NCI-H510A (cell line): ENCODE results near the gene MAP3K15.

Experiments
- DNase-seq: peaks from one replicate; lab custom pipeline; 2025; lab: John Stamatoyannopoulos, UW

MAP3K15 gene

GRCh38 chrX:19389227-19389845 is 126.0 kb downstream of the MAP3K15 start:
- no peak for DNase-seq

- no peak for DNase-seq
These were observed 126.6 kb downstream of the MAP3K15 start for GRCh38 chrX:19388741-19389140.

- peak; percentile 5 for DNase-seq
These were observed 127.1 kb downstream of the MAP3K15 start for GRCh38 chrX:19388064-19388679.

GRCh38 chrX:19386679-19387078 is 128.6 kb downstream of the MAP3K15 start:
- DNase-seq, result no peak

- DNase-seq, result no peak
These were observed 132.7 kb downstream of the MAP3K15 start for GRCh38 chrX:19382555-19383145.

GRCh38 chrX:19381326-19381725 is 134.0 kb downstream of the MAP3K15 start:
- DNase-seq, result no peak

- DNase-seq, result no peak
These were observed 137.5 kb downstream of the MAP3K15 start for GRCh38 chrX:19377799-19378198.

- no peak for DNase-seq
These were observed 139.8 kb downstream of the MAP3K15 start for GRCh38 chrX:19375546-19375945.

GRCh38 chrX:19373351-19373891 is 141.9 kb downstream of the MAP3K15 start:
- DNase-seq, result no peak

- DNase-seq, result no peak
These were observed 142.6 kb downstream of the MAP3K15 start for GRCh38 chrX:19372547-19373331.

- DNase-seq, result peak; percentile 19
These were observed 143.2 kb downstream of the MAP3K15 start for GRCh38 chrX:19372170-19372546.

- DNase-seq, result no peak
These were observed 145.2 kb downstream of the MAP3K15 start for GRCh38 chrX:19370061-19370460.

- DNase-seq, result no peak
These were observed 146.7 kb downstream of the MAP3K15 start for GRCh38 chrX:19368576-19368975.

GRCh38 chrX:19361701-19362100 is 153.6 kb downstream of the MAP3K15 start:
- DNase-seq, result no peak

- DNase-seq, result no peak
These were observed 154.4 kb downstream of the MAP3K15 start for GRCh38 chrX:19360903-19361302.

GRCh38 chrX:19358521-19358920 is 156.8 kb downstream of the MAP3K15 start:
- no peak for DNase-seq

- no peak for DNase-seq
These were observed 160.7 kb downstream of the MAP3K15 start for GRCh38 chrX:19354625-19355024.

- DNase-seq, result no peak
These were observed 164.3 kb downstream of the MAP3K15 start for GRCh38 chrX:19350941-19351384.

GRCh38 chrX:19349264-19349663 is 166.0 kb downstream of the MAP3K15 start:
- DNase-seq, result no peak

GRCh38 chrX:19347916-19348315 is 167.4 kb downstream of the MAP3K15 start:
- DNase-seq, result no peak

GRCh38 chrX:19344661-19345060 is 170.6 kb downstream of the MAP3K15 start:
- no peak for DNase-seq
